ENCODE data around the gene RAB9A. TPM values are rescaled to one million over a fixed set of nuclear protein-coding genes. Genes with fewer than 3 reads are reported as not detected.

RAB9A gene
- polyA plus RNA-seq, 3 donors, result 17.9 to 38.1 (median 30.8) TPM

GRCh38 chrX:13742397-13743176, 53.7 kb downstream of the RAB9A start:
- intact Hi-C loops (cut with micrococcal nuclease), result loop anchor here in 1 of 2 donors (10.0 kb wide), 1 partner anchor 292 kb away; no protein-coding TSS in a partner anchor
- H3K36me3 ChIP-seq (replicated peaks in 1 of 2; ENCODE audit: control insufficient read depth in 1 of 2, insufficient read depth in 2 of 2, low read length in 2 of 2), result peaks cover 0 to 11% of the 10 kb centered on the region in 2 donors
- H4K20me1 ChIP-seq (ENCODE audit: insufficient read depth, low read length), result no peaks in the 10 kb centered on the region
- H2AFZ ChIP-seq (ENCODE audit: insufficient read depth, low read depth, low read length, poor library complexity, severe bottlenecking), result peak overlapping the region; percentile 36
- peak overlapping the region; percentile 54 for H3K4me2 ChIP-seq (replicated peaks; ENCODE audit: extremely low read depth, low read length, poor library complexity, severe bottlenecking)
- TF ChIP-seq CTCF (IDR thresholded peaks at IDR 0.05), result no peak
- no peaks in the 10 kb centered on the region for H3K27me3 ChIP-seq (ENCODE audit: control insufficient read depth in 2 of 2, insufficient read depth in 2 of 2, low read length in 2 of 2)
- H3K9ac ChIP-seq (ENCODE audit: insufficient read depth, low read length, poor library complexity, severe bottlenecking), result no peak overlapping the region
- peak overlapping the region; percentile 7 to 61 (median 24) for H3K4me3 ChIP-seq (replicated peaks in 1 of 3; ENCODE audit: low read depth in 2 of 3, low read length in 3 of 3)
- H3K9me3 Mint-ChIP-seq, result peaks cover 0 to 3% (median 0%) of the 10 kb centered on the region in 7 donors
- H3K36me3 Mint-ChIP-seq, result peaks cover 8 to 17% of the 10 kb centered on the region in 2 donors
- H3K4me1 Mint-ChIP-seq, result peaks cover 14% of the 10 kb centered on the region
- H3K27ac ChIP-seq (ENCODE audit: low read depth in 1 of 2, low read length in 2 of 2), result peak overlapping the region; percentile 50 to 54
- peak overlapping the region; percentile 78 to 92 (median 81) for H3K27ac Mint-ChIP-seq
- H3K4me3 Mint-ChIP-seq, result peak overlapping the region; percentile 68 to 74
- peaks cover 0 to 15% (median 0%) of the 10 kb centered on the region in 3 donors for H3K27me3 Mint-ChIP-seq (ENCODE audit: low read depth in 3 of 3)
- peaks cover 4% of the 10 kb centered on the region for H3K79me2 ChIP-seq (ENCODE audit: insufficient read depth, low read length)
- DNase-seq, result peak; percentile 43 to 70 (median 65)
- peaks cover 5 to 19% of the 10 kb centered on the region in 2 donors for H3K4me1 ChIP-seq (ENCODE audit: control insufficient read depth in 1 of 2, insufficient read depth in 2 of 2, low read length in 2 of 2)
- no peaks in the 10 kb centered on the region for H3K9me3 ChIP-seq (replicated peaks in 1 of 2; ENCODE audit: control insufficient read depth in 1 of 2, insufficient read depth in 1 of 2, low read length in 2 of 2)
- WGBS (ENCODE audit: insufficient coverage), result 42% methylated on average over 4 of the region's 13 CpGs

GRCh38 chrX:13747836-13748235, 58.9 kb downstream of the RAB9A start:
- H3K4me1 ChIP-seq (ENCODE audit: control insufficient read depth in 1 of 2, insufficient read depth in 2 of 2, low read length in 2 of 2), result peaks cover 8 to 10% of the 10 kb centered on the region in 2 donors
- peak overlapping the region in 3 of 7 donors; percentile 31 to 43 (median 33) for H3K27ac Mint-ChIP-seq
- H3K36me3 ChIP-seq (replicated peaks in 1 of 2; ENCODE audit: control insufficient read depth in 1 of 2, insufficient read depth in 2 of 2, low read length in 2 of 2), result peaks cover 0 to 11% of the 10 kb centered on the region in 2 donors
- DNase-seq, result peak in 2 of 3 donors; percentile 31 to 42
- no CpG with 5 or more reads among the region's 2 CpGs for WGBS (ENCODE audit: insufficient coverage)
- H3K79me2 ChIP-seq (ENCODE audit: insufficient read depth, low read length), result no peaks in the 10 kb centered on the region
- H2AFZ ChIP-seq (ENCODE audit: insufficient read depth, low read depth, low read length, poor library complexity, severe bottlenecking), result no peak overlapping the region
- no peaks in the 10 kb centered on the region for H3K27me3 ChIP-seq (ENCODE audit: control insufficient read depth in 2 of 2, insufficient read depth in 2 of 2, low read length in 2 of 2)
- H3K4me1 Mint-ChIP-seq, result peaks cover 13% of the 10 kb centered on the region
- H4K20me1 ChIP-seq (ENCODE audit: insufficient read depth, low read length), result no peaks in the 10 kb centered on the region
- intact Hi-C loops (cut with micrococcal nuclease), result loop anchor here in 1 of 2 donors (10.0 kb wide), 1 partner anchor 287 kb away; no protein-coding TSS in a partner anchor
- peak; percentile 52 for TF ChIP-seq CTCF (IDR thresholded peaks at IDR 0.05)
- no peak overlapping the region for H3K27ac ChIP-seq (ENCODE audit: low read depth in 1 of 2, low read length in 2 of 2)
- peaks cover 0 to 8% (median 0%) of the 10 kb centered on the region in 3 donors for H3K27me3 Mint-ChIP-seq (ENCODE audit: low read depth in 3 of 3)
- H3K4me3 ChIP-seq (replicated peaks in 1 of 3; ENCODE audit: low read depth in 2 of 3, low read length in 3 of 3), result no peak overlapping the region
- peaks cover 8 to 19% of the 10 kb centered on the region in 2 donors for H3K36me3 Mint-ChIP-seq
- no peak overlapping the region for H3K4me3 Mint-ChIP-seq
- no peak overlapping the region for H3K4me2 ChIP-seq (replicated peaks; ENCODE audit: extremely low read depth, low read length, poor library complexity, severe bottlenecking)
- no peak overlapping the region for H3K9ac ChIP-seq (ENCODE audit: insufficient read depth, low read length, poor library complexity, severe bottlenecking)
- H3K9me3 ChIP-seq (replicated peaks in 1 of 2; ENCODE audit: control insufficient read depth in 1 of 2, insufficient read depth in 1 of 2, low read length in 2 of 2), result no peaks in the 10 kb centered on the region
- H3K9me3 Mint-ChIP-seq, result peaks cover 0 to 1% (median 0%) of the 10 kb centered on the region in 7 donors

Measured in CD14-positive monocyte (primary cell).